Measurements from ENCODE around the gene GPATCH1. TPM values are rescaled to one million over a fixed set of nuclear protein-coding genes. Genes with fewer than 3 reads are reported as not detected.

Gene GPATCH1
- total RNA-seq, 2 experiments from 2014 or later = 14.0 to 14.7 TPM

- ATAC-seq (ENCODE audit: low read depth) = no peak
- no peaks in the 10 kb centered on the region for H3K9me3 Mint-ChIP-seq
- no peak overlapping the region for H3K4me3 Mint-ChIP-seq
- H3K27me3 Mint-ChIP-seq = peaks cover 5% of the 10 kb centered on the region
- no peaks in the 10 kb centered on the region for H3K36me3 Mint-ChIP-seq
- no peak for DNase-seq
- POLR2A ChIA-PET = no interaction called here
- no peak overlapping the region for H3K27ac Mint-ChIP-seq
- H3K4me1 Mint-ChIP-seq = peaks cover 6% of the 10 kb centered on the region
These were observed 5.5 kb upstream of the GPATCH1 start for GRCh38 chr19:33075519-33075918.

GRCh38 chr19:33085570-33086128 lies 4.7 kb downstream of the GPATCH1 start:
- Mint-ChIP-seq H3K36me3 (peaks cover 11% of the 10 kb centered on the region), H3K27me3 (no peaks in the 10 kb centered on the region), H3K27ac (no peak overlapping the region), H3K9me3 (no peaks in the 10 kb centered on the region), H3K4me1 (peaks cover 14% of the 10 kb centered on the region), H3K4me3 (no peak overlapping the region)
- DNase-seq = no peak
- POLR2A ChIA-PET = no interaction called here
- ATAC-seq (ENCODE audit: low read depth) = no peak

GRCh38 chr19:33086955-33087354 lies 6.0 kb downstream of the GPATCH1 start:
- no peak for ATAC-seq (ENCODE audit: low read depth)
- Mint-ChIP-seq H3K27me3 (no peaks in the 10 kb centered on the region), H3K4me3 (no peak overlapping the region)

GRCh38 chr19:33089010-33089409 lies 8.0 kb downstream of the GPATCH1 start:
- H3K27me3 Mint-ChIP-seq = no peaks in the 10 kb centered on the region
- POLR2A ChIA-PET = no interaction called here
- H3K9me3 Mint-ChIP-seq = no peaks in the 10 kb centered on the region
- no peak overlapping the region for H3K4me3 Mint-ChIP-seq
- H3K27ac Mint-ChIP-seq = no peak overlapping the region
- H3K4me1 Mint-ChIP-seq = peaks cover 1% of the 10 kb centered on the region
- DNase-seq (no peak), ATAC-seq (ENCODE audit: low read depth) (no peak)
- peaks cover 13% of the 10 kb centered on the region for H3K36me3 Mint-ChIP-seq

More at GRCh38 chr19:33086955-33087354, 6.0 kb downstream of the GPATCH1 start:
- H3K4me1 Mint-ChIP-seq = peaks cover 7% of the 10 kb centered on the region
- no peaks in the 10 kb centered on the region for H3K9me3 Mint-ChIP-seq
- no peak for DNase-seq
- peaks cover 10% of the 10 kb centered on the region for H3K36me3 Mint-ChIP-seq
- H3K27ac Mint-ChIP-seq = no peak overlapping the region
- POLR2A ChIA-PET = no interaction called here

- Mint-ChIP-seq H3K36me3 (peaks cover 16% of the 10 kb centered on the region), H3K4me1 (peaks cover 1% of the 10 kb centered on the region), H3K27ac (no peak overlapping the region), H3K27me3 (no peaks in the 10 kb centered on the region), H3K9me3 (no peaks in the 10 kb centered on the region), H3K4me3 (no peak overlapping the region)
- POLR2A ChIA-PET = no interaction called here
- no peak for DNase-seq
- no peak for ATAC-seq (ENCODE audit: low read depth)
These were observed 9.2 kb downstream of the GPATCH1 start for GRCh38 chr19:33090179-33090578.

GRCh38 chr19:33093420-33094210 lies 12.6 kb downstream of the GPATCH1 start:
- H3K9me3 Mint-ChIP-seq = no peaks in the 10 kb centered on the region
- POLR2A ChIA-PET = no interaction called here
- no peaks in the 10 kb centered on the region for H3K27me3 Mint-ChIP-seq
- DNase-seq (no peak), ATAC-seq (ENCODE audit: low read depth) (no peak)
- H3K27ac Mint-ChIP-seq = no peak overlapping the region
- peaks cover 23% of the 10 kb centered on the region for H3K36me3 Mint-ChIP-seq
- no peak overlapping the region for H3K4me3 Mint-ChIP-seq
- no peaks in the 10 kb centered on the region for H3K4me1 Mint-ChIP-seq

GRCh38 chr19:33094436-33095067 lies 13.6 kb downstream of the GPATCH1 start:
- peaks cover 22% of the 10 kb centered on the region for H3K36me3 Mint-ChIP-seq
- H3K27ac Mint-ChIP-seq = no peak overlapping the region
- no peak overlapping the region for H3K4me3 Mint-ChIP-seq
- ATAC-seq (ENCODE audit: low read depth) = no peak
- no peaks in the 10 kb centered on the region for H3K9me3 Mint-ChIP-seq
- H3K27me3 Mint-ChIP-seq = no peaks in the 10 kb centered on the region
- no peak for DNase-seq
- peaks cover 1% of the 10 kb centered on the region for H3K4me1 Mint-ChIP-seq
- POLR2A ChIA-PET = no interaction called here

GRCh38 chr19:33096005-33096404 lies 15.0 kb downstream of the GPATCH1 start:
- Mint-ChIP-seq H3K27ac (no peak overlapping the region), H3K4me1 (peaks cover 1% of the 10 kb centered on the region), H3K9me3 (no peaks in the 10 kb centered on the region), H3K27me3 (no peaks in the 10 kb centered on the region), H3K4me3 (no peak overlapping the region), H3K36me3 (peaks cover 16% of the 10 kb centered on the region)
- DNase-seq (no peak), ATAC-seq (ENCODE audit: low read depth) (no peak)
- POLR2A ChIA-PET = no interaction called here

GRCh38 chr19:33098055-33098534 lies 17.1 kb downstream of the GPATCH1 start:
- POLR2A ChIA-PET = interaction anchor here (1.0 kb wide), 1 partner anchor 125 kb away, joined by 4 read pairs; no protein-coding TSS in a partner anchor
- Mint-ChIP-seq H3K27ac (no peak overlapping the region), H3K4me1 (peaks cover 7% of the 10 kb centered on the region), H3K9me3 (no peaks in the 10 kb centered on the region), H3K36me3 (peaks cover 24% of the 10 kb centered on the region), H3K4me3 (no peak overlapping the region), H3K27me3 (no peaks in the 10 kb centered on the region)
- no peak for DNase-seq
- no peak for ATAC-seq (ENCODE audit: low read depth)

GRCh38 chr19:33100894-33101644 lies 20.1 kb downstream of the GPATCH1 start:
- DNase-seq (no peak), ATAC-seq (ENCODE audit: low read depth) (no peak)
- Mint-ChIP-seq H3K36me3 (peaks cover 22% of the 10 kb centered on the region), H3K4me3 (no peak overlapping the region), H3K27me3 (no peaks in the 10 kb centered on the region), H3K9me3 (no peaks in the 10 kb centered on the region), H3K27ac (no peak overlapping the region), H3K4me1 (peaks cover 7% of the 10 kb centered on the region)
- POLR2A ChIA-PET = interaction anchor here (1.2 kb wide), 1 partner anchor 59 kb away, joined by 3 read pairs; no protein-coding TSS in a partner anchor

- H3K27me3 Mint-ChIP-seq = no peaks in the 10 kb centered on the region
- H3K4me3 Mint-ChIP-seq = no peak overlapping the region
- no peak for ATAC-seq (ENCODE audit: low read depth)
- peaks cover 7% of the 10 kb centered on the region for H3K4me1 Mint-ChIP-seq
- DNase-seq = no peak
- no peaks in the 10 kb centered on the region for H3K9me3 Mint-ChIP-seq
- peaks cover 20% of the 10 kb centered on the region for H3K36me3 Mint-ChIP-seq
- H3K27ac Mint-ChIP-seq = peak overlapping the region; percentile 3
- POLR2A ChIA-PET = no interaction called here
These were observed 21.9 kb downstream of the GPATCH1 start for GRCh38 chr19:33102893-33103292.

- DNase-seq (no peak), ATAC-seq (ENCODE audit: low read depth) (no peak)
- Mint-ChIP-seq H3K9me3 (no peaks in the 10 kb centered on the region), H3K27ac (no peak overlapping the region), H3K36me3 (peaks cover 21% of the 10 kb centered on the region), H3K27me3 (no peaks in the 10 kb centered on the region), H3K4me1 (peaks cover 4% of the 10 kb centered on the region), H3K4me3 (no peak overlapping the region)
- POLR2A ChIA-PET = no interaction called here
These were observed 27.2 kb downstream of the GPATCH1 start for GRCh38 chr19:33108161-33108560.

- Mint-ChIP-seq H3K27me3 (no peaks in the 10 kb centered on the region), H3K4me1 (peaks cover 4% of the 10 kb centered on the region), H3K36me3 (peaks cover 21% of the 10 kb centered on the region), H3K4me3 (no peak overlapping the region), H3K27ac (no peak overlapping the region), H3K9me3 (no peaks in the 10 kb centered on the region)
- DNase-seq = no peak
- ATAC-seq (ENCODE audit: low read depth) = no peak
- POLR2A ChIA-PET = no interaction called here
These were observed 29.3 kb downstream of the GPATCH1 start for GRCh38 chr19:33110137-33110910.

All from activated naive CD8-positive, alpha-beta T cell treated with anti-CD3 and anti-CD28 coated beads, Interleukin-2, amount 10 ng/mL, durations not matched to agents 7 days and 5 days (primary cell).